AML-193 (cell line): ENCODE measurements around the gene CDK11B.

Experiments used
- DNase-seq, 2 experiments: peaks; one replicate each; lab custom pipeline; 2025; lab: John Stamatoyannopoulos, UW

The CDK11B gene

GRCh38 chr1:1627829-1628753 is 30.7 kb downstream of the CDK11B start:
- DNase-seq, result no peak

- no peak for DNase-seq
These were observed 31.5 kb downstream of the CDK11B start for GRCh38 chr1:1627261-1627828.

GRCh38 chr1:1626207-1627141 is 32.3 kb downstream of the CDK11B start:
- DNase-seq, result no peak

GRCh38 chr1:1625824-1626206 is 33.0 kb downstream of the CDK11B start:
- no peak for DNase-seq

GRCh38 chr1:1625404-1625775 is 33.4 kb downstream of the CDK11B start:
- no peak for DNase-seq

GRCh38 chr1:1624443-1625403 is 34.1 kb downstream of the CDK11B start:
- DNase-seq, result no peak

GRCh38 chr1:1623631-1624442 is 35.0 kb downstream of the CDK11B start:
- DNase-seq, result no peak

GRCh38 chr1:1623181-1623630 is 35.6 kb downstream of the CDK11B start:
- DNase-seq, result no peak

- DNase-seq, result no peak
These were observed 36.1 kb downstream of the CDK11B start for GRCh38 chr1:1622788-1623094.

GRCh38 chr1:1622010-1622787 is 36.6 kb downstream of the CDK11B start:
- DNase-seq, result no peak

GRCh38 chr1:1621173-1622009 is 37.4 kb downstream of the CDK11B start:
- no peak for DNase-seq

GRCh38 chr1:1620433-1621139 is 38.2 kb downstream of the CDK11B start:
- no peak for DNase-seq

GRCh38 chr1:1619917-1620361 is 38.9 kb downstream of the CDK11B start:
- DNase-seq, result no peak

GRCh38 chr1:1618396-1619068 is 40.3 kb downstream of the CDK11B start:
- no peak for DNase-seq

- no peak for DNase-seq
These were observed 40.9 kb downstream of the CDK11B start for GRCh38 chr1:1617925-1618324.

- no peak for DNase-seq
These were observed 41.3 kb downstream of the CDK11B start for GRCh38 chr1:1617516-1617915.

GRCh38 chr1:1616838-1617237 is 42.0 kb downstream of the CDK11B start:
- no peak for DNase-seq
